DOHH2 (cell line): ENCODE measurements around the gene CHMP1B.

Experiments used
- EZH2phosphoT487 ChIP-seq: fragments of 200-600 bp; sonication (generic); IDR thresholded peaks from 2 replicates; pipeline ENCODE4 v1.6.1; 2017; ENCODE audit warnings: borderline replicate concordance, mild to moderate bottlenecking, antibody characterized with exemption, low read length, moderate library complexity, mixed read lengths
- TF ChIP-seq, protein P1 (sequence below): fragments of 200-600 bp; sonication (generic); IDR thresholded peaks from one replicate; pipeline ENCODE4 v1.5.1; 2014; ENCODE audit warnings: antibody characterized with exemption, mild to moderate bottlenecking, low read depth, low read length; ENCODE audit not compliant: poor library complexity, severe bottlenecking

DNA sequence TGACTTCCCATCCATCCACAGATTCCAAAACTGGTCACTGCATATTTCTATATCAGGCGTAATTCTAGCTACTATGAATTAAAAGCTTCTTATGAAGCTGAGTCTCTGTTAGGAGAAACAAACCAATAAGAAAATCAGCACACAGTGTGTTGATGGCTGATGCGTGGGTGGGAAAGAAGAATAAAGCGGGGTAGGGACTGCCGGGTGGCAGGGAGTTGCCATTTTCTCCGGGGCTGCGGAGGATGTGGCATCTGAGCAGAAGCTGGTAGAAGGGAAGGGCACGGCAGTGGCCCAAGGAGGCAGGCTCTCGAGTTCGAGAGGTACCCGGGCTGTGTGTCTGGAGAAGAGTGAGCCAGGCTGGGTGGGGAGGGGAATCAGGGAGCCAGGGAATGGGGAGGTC, 48.6 kb upstream of the CHMP1B start:
- TF ChIP-seq, protein P1, sequence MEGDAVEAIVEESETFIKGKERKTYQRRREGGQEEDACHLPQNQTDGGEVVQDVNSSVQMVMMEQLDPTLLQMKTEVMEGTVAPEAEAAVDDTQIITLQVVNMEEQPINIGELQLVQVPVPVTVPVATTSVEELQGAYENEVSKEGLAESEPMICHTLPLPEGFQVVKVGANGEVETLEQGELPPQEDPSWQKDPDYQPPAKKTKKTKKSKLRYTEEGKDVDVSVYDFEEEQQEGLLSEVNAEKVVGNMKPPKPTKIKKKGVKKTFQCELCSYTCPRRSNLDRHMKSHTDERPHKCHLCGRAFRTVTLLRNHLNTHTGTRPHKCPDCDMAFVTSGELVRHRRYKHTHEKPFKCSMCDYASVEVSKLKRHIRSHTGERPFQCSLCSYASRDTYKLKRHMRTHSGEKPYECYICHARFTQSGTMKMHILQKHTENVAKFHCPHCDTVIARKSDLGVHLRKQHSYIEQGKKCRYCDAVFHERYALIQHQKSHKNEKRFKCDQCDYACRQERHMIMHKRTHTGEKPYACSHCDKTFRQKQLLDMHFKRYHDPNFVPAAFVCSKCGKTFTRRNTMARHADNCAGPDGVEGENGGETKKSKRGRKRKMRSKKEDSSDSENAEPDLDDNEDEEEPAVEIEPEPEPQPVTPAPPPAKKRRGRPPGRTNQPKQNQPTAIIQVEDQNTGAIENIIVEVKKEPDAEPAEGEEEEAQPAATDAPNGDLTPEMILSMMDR, result no peak
- TF ChIP-seq EZH2phosphoT487, result no peak
